Activated T-helper 17 cell treated with anti-CD3 and anti-CD28 coated beads, Interleukin-2, amount 50 U/mL, for 72 hours (primary cell): Measurements from ENCODE around the gene TEX19. TPM values are rescaled to one million over a fixed set of nuclear protein-coding genes. Genes with fewer than 3 reads are reported as not detected.

ENCODE experiments used
- ATAC-seq: fragments of 150-1000 bp; cut with Tn5 transposase; replicated peaks from 2 replicates; pipeline ENCODE4 v1.10.0; 2021; ENCODE audit warnings: mild to moderate bottlenecking, moderate library complexity
- H3K27ac Mint-ChIP-seq: one replicate; pipeline ENCODE4 v1.8.0; 2022; ENCODE audit warnings: mixed read lengths
- H3K27me3 Mint-ChIP-seq: one replicate; pipeline ENCODE4 v1.8.0; 2022; ENCODE audit warnings: mixed read lengths
- H3K36me3 Mint-ChIP-seq: one replicate; pipeline ENCODE4 v1.8.0; 2022; ENCODE audit warnings: low read depth, mild to moderate bottlenecking, mixed read lengths
- H3K4me1 Mint-ChIP-seq: one replicate; pipeline ENCODE4 v1.8.0; 2022; ENCODE audit warnings: mixed read lengths
- H3K4me3 Mint-ChIP-seq: one replicate; pipeline ENCODE4 v1.8.0; 2022; ENCODE audit warnings: mild to moderate bottlenecking, mixed read lengths
- H3K9me3 Mint-ChIP-seq: one replicate; pipeline ENCODE4 v1.8.0; 2022; ENCODE audit warnings: mixed read lengths
- total RNA-seq, 2 donors: library from RNA; stranded (reverse); gene quantifications; one replicate each; pipeline ENCODE4 v1.2.3, GENCODE V29; 2022

Gene TEX19
- total RNA-seq, 2 donors from 2014 or later = 0.28 TPM; not detected in 1

GRCh38 chr17:82390015-82390859, 31.2 kb downstream of the TEX19 start:
- Mint-ChIP-seq H3K27ac (no peak overlapping the region), H3K36me3 (peaks cover 10% of the 10 kb centered on the region), H3K9me3 (no peaks in the 10 kb centered on the region), H3K4me3 (no peak overlapping the region), H3K4me1 (peaks cover 5% of the 10 kb centered on the region), H3K27me3 (peaks cover 6% of the 10 kb centered on the region)
- no peak for ATAC-seq

GRCh38 chr17:82390860-82391435, 31.9 kb downstream of the TEX19 start:
- no peak overlapping the region for H3K27ac Mint-ChIP-seq
- peaks cover 6% of the 10 kb centered on the region for H3K27me3 Mint-ChIP-seq
- no peak overlapping the region for H3K4me3 Mint-ChIP-seq
- ATAC-seq = no peak
- H3K9me3 Mint-ChIP-seq = no peaks in the 10 kb centered on the region
- H3K36me3 Mint-ChIP-seq = peaks cover 10% of the 10 kb centered on the region
- H3K4me1 Mint-ChIP-seq = peaks cover 5% of the 10 kb centered on the region

- no peak for ATAC-seq
- H3K4me1 Mint-ChIP-seq = peaks cover 9% of the 10 kb centered on the region
- H3K27ac Mint-ChIP-seq = no peak overlapping the region
- peaks cover 6% of the 10 kb centered on the region for H3K27me3 Mint-ChIP-seq
- H3K4me3 Mint-ChIP-seq = no peak overlapping the region
- H3K9me3 Mint-ChIP-seq = no peaks in the 10 kb centered on the region
- H3K36me3 Mint-ChIP-seq = peaks cover 10% of the 10 kb centered on the region
These were observed 32.5 kb downstream of the TEX19 start for GRCh38 chr17:82391496-82392066.

- Mint-ChIP-seq H3K36me3 (peaks cover 10% of the 10 kb centered on the region), H3K4me1 (peaks cover 9% of the 10 kb centered on the region), H3K27ac (no peak overlapping the region), H3K9me3 (no peaks in the 10 kb centered on the region), H3K27me3 (peaks cover 6% of the 10 kb centered on the region), H3K4me3 (no peak overlapping the region)
- ATAC-seq = no peak
These were observed 33.3 kb downstream of the TEX19 start for GRCh38 chr17:82392209-82392920.

DNA sequence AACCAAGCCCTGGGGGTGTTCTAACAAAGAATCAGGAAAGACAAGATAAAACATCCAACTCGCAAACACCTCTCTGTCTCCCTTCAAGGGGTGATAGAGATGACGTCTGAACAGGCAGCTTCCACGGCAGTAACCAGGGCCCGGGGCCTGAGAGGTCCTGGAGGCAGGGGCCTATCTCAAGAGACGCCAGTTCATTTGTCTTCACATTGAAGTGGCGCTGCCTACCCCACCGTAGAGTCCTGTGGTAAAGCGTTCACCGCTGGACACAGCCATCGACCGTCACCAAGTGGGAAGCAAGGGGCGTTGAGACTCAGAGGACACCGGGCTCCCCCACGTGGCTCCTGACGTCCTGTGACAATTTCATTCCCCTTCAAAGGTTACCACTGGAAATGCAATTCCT, 33.9 kb downstream of the TEX19 start:
- no peak overlapping the region for H3K27ac Mint-ChIP-seq
- H3K36me3 Mint-ChIP-seq = peaks cover 10% of the 10 kb centered on the region
- no peaks in the 10 kb centered on the region for H3K9me3 Mint-ChIP-seq
- H3K4me3 Mint-ChIP-seq = no peak overlapping the region
- ATAC-seq = no peak
- peaks cover under 1% of the 10 kb centered on the region for H3K27me3 Mint-ChIP-seq
- peaks cover 6% of the 10 kb centered on the region for H3K4me1 Mint-ChIP-seq

DNA sequence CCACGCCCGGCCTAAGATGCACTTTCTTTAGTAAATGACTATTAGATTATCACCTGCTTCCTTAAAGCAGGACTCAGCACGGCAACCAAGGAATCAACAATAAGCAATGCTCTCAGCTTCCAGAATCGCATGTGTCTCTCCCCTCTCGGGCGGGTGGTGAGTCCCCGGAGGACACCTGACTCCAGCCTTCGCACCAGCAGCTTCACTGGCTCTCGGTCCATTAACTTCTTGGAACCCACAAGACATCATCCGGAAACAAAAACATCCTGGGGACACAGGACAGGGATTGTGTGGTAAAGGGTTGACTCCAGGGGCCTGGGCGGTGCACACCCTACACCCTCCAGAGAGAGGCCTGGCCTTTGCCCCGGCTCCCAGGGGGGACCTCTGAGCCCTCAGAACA, 35.2 kb downstream of the TEX19 start:
- H3K4me3 Mint-ChIP-seq = no peak overlapping the region
- no peaks in the 10 kb centered on the region for H3K9me3 Mint-ChIP-seq
- H3K27me3 Mint-ChIP-seq = no peaks in the 10 kb centered on the region
- H3K27ac Mint-ChIP-seq = no peak overlapping the region
- peaks cover 10% of the 10 kb centered on the region for H3K36me3 Mint-ChIP-seq
- no peak for ATAC-seq
- H3K4me1 Mint-ChIP-seq = peaks cover 5% of the 10 kb centered on the region

GRCh38 chr17:82396601-82397435, 37.8 kb downstream of the TEX19 start:
- H3K9me3 Mint-ChIP-seq = no peaks in the 10 kb centered on the region
- no peak for ATAC-seq

DNA sequence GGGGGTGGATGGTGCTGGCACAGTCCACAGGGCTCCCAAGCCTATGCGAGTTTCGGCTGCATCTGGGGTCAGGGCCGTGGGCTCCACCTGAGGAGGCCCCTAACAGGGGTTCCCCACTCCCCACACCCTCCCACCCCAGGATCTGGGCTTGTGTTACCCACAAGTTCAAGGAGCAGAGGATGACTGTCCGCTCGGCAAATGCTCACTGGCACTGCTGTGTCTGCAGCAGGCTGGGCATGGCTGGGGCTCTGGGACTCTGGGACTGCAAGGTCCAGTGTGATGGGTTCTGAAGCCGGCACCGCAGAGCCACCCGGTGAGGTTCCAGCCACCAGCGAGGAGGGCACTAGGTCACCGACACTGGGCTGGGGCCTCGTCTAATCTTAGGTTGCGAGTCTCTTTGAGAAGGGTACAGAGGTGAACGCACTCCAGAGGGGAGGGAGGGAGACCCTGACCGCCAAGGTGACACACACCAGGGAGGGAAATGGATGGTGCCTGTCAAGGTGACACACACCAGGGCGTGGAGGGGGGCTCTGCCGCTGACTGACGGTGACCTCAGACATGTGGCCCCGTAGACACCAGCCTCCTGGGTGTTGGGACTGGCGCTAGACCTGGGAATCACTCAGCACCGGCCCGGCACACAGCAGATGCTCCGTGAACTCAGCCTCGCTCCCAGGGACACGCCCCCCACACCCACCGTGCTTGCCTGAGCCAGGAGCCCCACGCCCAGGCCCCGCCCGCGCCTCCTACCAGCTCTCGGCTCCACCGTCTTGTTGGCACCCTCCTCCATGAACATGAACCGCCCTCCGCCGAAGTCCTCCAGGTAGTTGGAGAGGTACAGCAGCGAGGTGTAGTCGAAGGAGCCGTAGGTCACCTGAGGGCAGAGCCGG, 38.6 kb downstream of the TEX19 start:
- no peak for ATAC-seq
- H3K27me3 Mint-ChIP-seq = no peaks in the 10 kb centered on the region
- H3K27ac Mint-ChIP-seq = no peak overlapping the region
- no peaks in the 10 kb centered on the region for H3K9me3 Mint-ChIP-seq
- H3K4me3 Mint-ChIP-seq = no peak overlapping the region
- peaks cover 11% of the 10 kb centered on the region for H3K4me1 Mint-ChIP-seq
- H3K36me3 Mint-ChIP-seq = peaks cover 24% of the 10 kb centered on the region

More at GRCh38 chr17:82396601-82397435, 37.8 kb downstream of the TEX19 start:
- peaks cover 17% of the 10 kb centered on the region for H3K36me3 Mint-ChIP-seq
- H3K4me3 Mint-ChIP-seq = no peak overlapping the region
- H3K27ac Mint-ChIP-seq = no peak overlapping the region
- H3K27me3 Mint-ChIP-seq = no peaks in the 10 kb centered on the region
- peaks cover 11% of the 10 kb centered on the region for H3K4me1 Mint-ChIP-seq

DNA sequence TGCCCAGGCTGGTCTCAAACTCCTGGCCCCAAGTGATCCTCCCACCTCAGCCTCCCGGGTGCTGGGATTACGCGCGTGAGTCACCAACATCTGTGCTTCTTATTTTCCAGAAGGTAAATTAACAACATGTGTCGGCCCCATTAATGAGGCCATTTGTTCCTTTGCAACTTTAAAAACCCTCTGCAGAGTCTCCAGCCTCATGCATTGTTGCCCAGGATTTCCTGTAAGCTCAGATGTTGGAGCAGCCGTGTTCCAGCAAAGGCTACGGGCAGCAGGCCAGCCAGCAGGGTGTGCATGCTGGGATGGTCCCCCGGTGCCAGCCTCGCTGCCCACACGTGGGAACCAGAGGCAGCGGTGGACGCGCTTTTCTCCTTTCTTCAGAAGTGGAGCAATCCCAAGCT, 40.0 kb downstream of the TEX19 start:
- H3K4me3 Mint-ChIP-seq = no peak overlapping the region
- peaks cover 22% of the 10 kb centered on the region for H3K36me3 Mint-ChIP-seq
- no peaks in the 10 kb centered on the region for H3K9me3 Mint-ChIP-seq
- no peaks in the 10 kb centered on the region for H3K27me3 Mint-ChIP-seq
- peaks cover 11% of the 10 kb centered on the region for H3K4me1 Mint-ChIP-seq
- no peak overlapping the region for H3K27ac Mint-ChIP-seq
- no peak for ATAC-seq

GRCh38 chr17:82399601-82400101, 40.6 kb downstream of the TEX19 start:
- no peak for ATAC-seq
- Mint-ChIP-seq H3K27me3 (no peaks in the 10 kb centered on the region), H3K27ac (no peak overlapping the region), H3K4me1 (peaks cover 11% of the 10 kb centered on the region), H3K9me3 (no peaks in the 10 kb centered on the region), H3K36me3 (peaks cover 22% of the 10 kb centered on the region), H3K4me3 (no peak overlapping the region)

DNA sequence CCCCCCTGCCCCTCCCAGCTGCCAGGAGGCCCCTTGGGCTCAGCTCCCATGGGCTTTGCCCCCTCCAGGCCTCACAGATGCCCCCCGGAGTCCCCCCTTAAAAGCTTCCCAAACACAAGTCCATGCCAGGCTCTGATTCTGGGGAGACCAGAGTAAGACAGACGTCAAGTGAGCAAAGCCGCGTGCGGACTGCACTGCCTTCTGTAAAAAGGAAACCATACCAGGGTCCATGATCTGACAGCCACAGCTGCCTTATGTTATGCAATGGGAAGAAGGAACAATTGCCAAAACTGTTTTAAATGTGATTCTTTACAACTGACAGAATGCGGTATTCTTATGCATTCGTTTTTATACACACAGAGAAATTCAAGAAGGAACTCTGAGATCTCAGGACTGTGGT, 41.2 kb downstream of the TEX19 start:
- peaks cover 24% of the 10 kb centered on the region for H3K36me3 Mint-ChIP-seq
- H3K9me3 Mint-ChIP-seq = no peaks in the 10 kb centered on the region
- ATAC-seq = no peak
- H3K27ac Mint-ChIP-seq = no peak overlapping the region
- H3K4me1 Mint-ChIP-seq = peaks cover 11% of the 10 kb centered on the region
- no peaks in the 10 kb centered on the region for H3K27me3 Mint-ChIP-seq
- peak overlapping the region; percentile 71 for H3K4me3 Mint-ChIP-seq

GRCh38 chr17:82400830-82401229, 41.8 kb downstream of the TEX19 start:
- H3K4me3 Mint-ChIP-seq = peak overlapping the region; percentile 71
- H3K27me3 Mint-ChIP-seq = no peaks in the 10 kb centered on the region
- no peaks in the 10 kb centered on the region for H3K9me3 Mint-ChIP-seq
- H3K36me3 Mint-ChIP-seq = peaks cover 28% of the 10 kb centered on the region
- peaks cover 11% of the 10 kb centered on the region for H3K4me1 Mint-ChIP-seq
- ATAC-seq = peak; percentile 92
- H3K27ac Mint-ChIP-seq = peak overlapping the region; percentile 69

- Mint-ChIP-seq H3K4me3 (no peak overlapping the region), H3K4me1 (peaks cover 6% of the 10 kb centered on the region), H3K36me3 (peaks cover 34% of the 10 kb centered on the region), H3K27me3 (no peaks in the 10 kb centered on the region), H3K9me3 (no peaks in the 10 kb centered on the region), H3K27ac (peak overlapping the region; percentile 31)
- ATAC-seq = no peak
These were observed 43.8 kb downstream of the TEX19 start for GRCh38 chr17:82402865-82403264.
